DOHH2 (cell line): Measurements from ENCODE around the gene FGD6.
A peak's percentile ranks its signal among the peaks of the same experiment; 100 is the strongest.

ENCODE experiments used
- H3F3A ChIP-seq: fragments of 200-600 bp; sonication (generic), shearing (Covaris generic); 2 replicates; pipeline ENCODE4 v1.6.0; 2016; ENCODE audit warnings: antibody characterized with exemption, mild to moderate bottlenecking; ENCODE audit not compliant: control insufficient read depth, insufficient read depth
- H3K27ac ChIP-seq: fragments of 200-600 bp; sonication (generic); 2 replicates; pipeline ENCODE4 v1.5.1; 2014; ENCODE audit warnings: low read depth, mild to moderate bottlenecking, low read length, moderate library complexity
- H3K27me3 ChIP-seq: fragments of 200-600 bp; sonication (generic); 2 replicates; pipeline ENCODE4 v1.6.1; 2014; ENCODE audit warnings: mild to moderate bottlenecking, low read length, mixed read lengths; ENCODE audit not compliant: control insufficient read depth
- H3K36me3 ChIP-seq: fragments of 200-600 bp; sonication (generic); 2 replicates; pipeline ENCODE4 v1.6.1; 2014; ENCODE audit warnings: mild to moderate bottlenecking, low read length, moderate library complexity, mixed read lengths; ENCODE audit not compliant: control insufficient read depth
- H3K4me1 ChIP-seq: fragments of 200-600 bp; sonication (generic); 2 replicates; pipeline ENCODE4 v1.6.1; 2014; ENCODE audit warnings: mild to moderate bottlenecking, low read length, mixed read lengths; ENCODE audit not compliant: control insufficient read depth
- H3K4me2 ChIP-seq: fragments of 200-600 bp; sonication (generic); 2 replicates; pipeline ENCODE4 v1.6.0; 2014; ENCODE audit warnings: mild to moderate bottlenecking, low read length, moderate library complexity
- H3K4me3 ChIP-seq: fragments of 200-600 bp; sonication (generic); 2 replicates; pipeline ENCODE4 v1.5.1; 2014; ENCODE audit warnings: mild to moderate bottlenecking, low read length, mixed read lengths
- H3K79me2 ChIP-seq: fragments of 200-600 bp; sonication (generic); 2 replicates; pipeline ENCODE4 v1.6.1; 2014; ENCODE audit warnings: mild to moderate bottlenecking, low read length, mixed read lengths; ENCODE audit not compliant: control insufficient read depth
- H3K9me2 ChIP-seq: fragments of 200-600 bp; sonication (generic); replicated peaks from 2 replicates; pipeline ENCODE4 v1.6.1; 2014; ENCODE audit warnings: mild to moderate bottlenecking, low read length, mixed read lengths; ENCODE audit not compliant: control insufficient read depth
- H3K9me3 ChIP-seq: fragments of 200-600 bp; sonication (generic); 2 replicates; pipeline ENCODE4 v1.6.1; 2014; ENCODE audit warnings: antibody characterized with exemption, low read length, mixed read lengths; ENCODE audit not compliant: control insufficient read depth, insufficient read depth
- H4K20me1 ChIP-seq: fragments of 200-600 bp; sonication (generic); 2 replicates; pipeline ENCODE4 v1.6.0; 2014; ENCODE audit warnings: low read depth, mild to moderate bottlenecking, antibody characterized with exemption, low read length, moderate library complexity; ENCODE audit not compliant: control insufficient read depth, insufficient read depth
- EZH2phosphoT487 ChIP-seq: fragments of 200-600 bp; sonication (generic); IDR thresholded peaks from 2 replicates; pipeline ENCODE4 v1.6.1; 2017; ENCODE audit warnings: borderline replicate concordance, mild to moderate bottlenecking, antibody characterized with exemption, low read length, moderate library complexity, mixed read lengths
- TF ChIP-seq, protein P1 (sequence below): fragments of 200-600 bp; sonication (generic); IDR thresholded peaks from one replicate; pipeline ENCODE4 v1.5.1; 2014; ENCODE audit warnings: antibody characterized with exemption, mild to moderate bottlenecking, low read depth, low read length; ENCODE audit not compliant: poor library complexity, severe bottlenecking

Gene FGD6

DNA sequence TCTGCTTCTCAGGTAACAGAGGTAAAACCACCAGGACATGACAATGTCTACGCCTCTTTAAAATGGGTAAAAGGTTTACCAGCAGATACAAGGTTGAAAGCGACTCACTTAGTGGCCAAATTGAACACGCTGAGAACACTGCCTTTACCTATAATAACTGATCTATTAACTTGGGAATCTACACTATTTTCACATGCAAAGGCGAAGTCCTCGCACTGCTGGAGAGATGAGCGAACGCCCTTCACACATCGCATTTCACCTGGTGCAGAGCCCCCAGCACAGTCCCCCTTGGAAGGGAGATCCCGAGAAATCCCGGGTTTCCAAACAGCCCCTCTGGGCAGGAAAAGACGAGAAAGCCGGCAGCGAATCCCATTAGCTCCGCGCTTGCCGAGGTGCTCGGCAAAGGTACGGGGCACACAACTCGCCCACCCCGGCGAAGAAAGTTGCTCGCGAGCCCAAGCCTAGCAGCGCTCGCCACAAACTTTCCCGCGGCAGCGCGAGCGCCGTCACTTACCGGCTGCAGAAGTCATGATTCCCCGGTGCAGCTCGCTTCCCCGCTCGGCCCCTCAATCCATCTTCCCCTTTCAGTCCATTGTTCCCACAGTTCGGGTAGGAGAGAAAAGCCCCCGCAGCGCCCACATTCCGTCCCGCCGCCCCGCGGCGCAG, 423 bp downstream of the FGD6 start:
- no peak for TF ChIP-seq EZH2phosphoT487
- TF ChIP-seq, protein P1, sequence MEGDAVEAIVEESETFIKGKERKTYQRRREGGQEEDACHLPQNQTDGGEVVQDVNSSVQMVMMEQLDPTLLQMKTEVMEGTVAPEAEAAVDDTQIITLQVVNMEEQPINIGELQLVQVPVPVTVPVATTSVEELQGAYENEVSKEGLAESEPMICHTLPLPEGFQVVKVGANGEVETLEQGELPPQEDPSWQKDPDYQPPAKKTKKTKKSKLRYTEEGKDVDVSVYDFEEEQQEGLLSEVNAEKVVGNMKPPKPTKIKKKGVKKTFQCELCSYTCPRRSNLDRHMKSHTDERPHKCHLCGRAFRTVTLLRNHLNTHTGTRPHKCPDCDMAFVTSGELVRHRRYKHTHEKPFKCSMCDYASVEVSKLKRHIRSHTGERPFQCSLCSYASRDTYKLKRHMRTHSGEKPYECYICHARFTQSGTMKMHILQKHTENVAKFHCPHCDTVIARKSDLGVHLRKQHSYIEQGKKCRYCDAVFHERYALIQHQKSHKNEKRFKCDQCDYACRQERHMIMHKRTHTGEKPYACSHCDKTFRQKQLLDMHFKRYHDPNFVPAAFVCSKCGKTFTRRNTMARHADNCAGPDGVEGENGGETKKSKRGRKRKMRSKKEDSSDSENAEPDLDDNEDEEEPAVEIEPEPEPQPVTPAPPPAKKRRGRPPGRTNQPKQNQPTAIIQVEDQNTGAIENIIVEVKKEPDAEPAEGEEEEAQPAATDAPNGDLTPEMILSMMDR, result no peak
- peaks cover 4% of the 10 kb centered on the region; the same call in 1 of the 2 replicates for H3F3A ChIP-seq
- peaks cover 55% of the 10 kb centered on the region for H3K4me1 ChIP-seq
- no peaks in the 10 kb centered on the region for H3K9me3 ChIP-seq
- H3K4me3 ChIP-seq, result peak overlapping the region; percentile 92
- H3K36me3 ChIP-seq, result peaks cover 57% of the 10 kb centered on the region
- peak overlapping the region; percentile 61 for H3K4me2 ChIP-seq
- H3K9me2 ChIP-seq, result no peaks in the 10 kb centered on the region
- peaks cover 97% of the 10 kb centered on the region for H3K79me2 ChIP-seq
- no peaks in the 10 kb centered on the region for H3K27me3 ChIP-seq
- H3K27ac ChIP-seq, result peak overlapping the region; percentile 79
- no peaks in the 10 kb centered on the region for H4K20me1 ChIP-seq

DNA sequence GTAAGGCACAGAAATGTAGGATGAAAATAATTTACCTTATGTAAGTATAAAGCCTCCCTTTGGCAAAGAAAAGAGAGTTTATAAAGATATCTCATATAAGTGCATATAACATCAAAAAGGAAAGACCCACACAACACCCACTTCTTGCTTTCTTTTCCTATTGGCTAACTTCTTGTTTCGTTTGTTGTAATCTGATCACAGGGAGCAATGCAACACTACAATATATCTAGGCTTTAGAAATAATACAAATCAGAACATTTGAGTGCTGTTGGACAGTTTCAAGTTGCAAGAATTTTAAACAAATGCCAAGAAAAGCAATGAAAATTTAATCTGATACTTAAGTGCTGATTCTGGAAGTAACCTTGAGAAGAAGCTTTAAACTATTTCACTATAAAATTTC, 1.3 kb downstream of the FGD6 start:
- no peaks in the 10 kb centered on the region for H3K9me2 ChIP-seq
- H3K36me3 ChIP-seq, result peaks cover 56% of the 10 kb centered on the region
- peaks cover 55% of the 10 kb centered on the region for H3K4me1 ChIP-seq
- no peaks in the 10 kb centered on the region for H4K20me1 ChIP-seq
- peak overlapping the region; percentile 61 for H3K4me2 ChIP-seq
- H3K79me2 ChIP-seq, result peaks cover 97% of the 10 kb centered on the region
- H3F3A ChIP-seq, result peaks cover 4% of the 10 kb centered on the region; the same call in 1 of the 2 replicates
- no peak for TF ChIP-seq EZH2phosphoT487
- TF ChIP-seq, protein P1, result no peak
- peak overlapping the region; percentile 92 for H3K4me3 ChIP-seq
- H3K9me3 ChIP-seq, result no peaks in the 10 kb centered on the region
- no peaks in the 10 kb centered on the region for H3K27me3 ChIP-seq
- peak overlapping the region; percentile 79 for H3K27ac ChIP-seq

DNA sequence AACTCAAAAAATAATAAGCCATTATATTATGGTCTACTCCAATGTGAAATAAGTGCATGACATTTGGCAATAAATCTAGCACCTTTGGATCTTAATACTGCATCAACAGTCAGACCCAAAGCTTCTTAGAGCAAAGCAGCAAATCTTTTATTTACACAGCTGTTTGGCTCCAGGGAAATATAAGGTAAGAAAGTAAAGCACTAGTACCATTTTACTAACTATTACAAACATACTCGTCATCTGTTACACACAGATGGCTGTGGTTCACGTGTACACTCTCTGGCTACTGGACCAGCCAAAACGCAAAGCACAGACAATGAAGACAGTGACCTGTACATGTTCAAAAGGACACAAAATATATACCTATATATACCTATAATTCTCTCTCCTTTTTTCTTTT, 2.8 kb downstream of the FGD6 start:
- Histone ChIP-seq H3K27me3 (no peaks in the 10 kb centered on the region), H3F3A (peaks cover 4% of the 10 kb centered on the region; the same call in 1 of the 2 replicates), H3K4me3 (peak overlapping the region; percentile 92), H4K20me1 (no peaks in the 10 kb centered on the region), H3K9me3 (no peaks in the 10 kb centered on the region), H3K4me2 (peak overlapping the region; percentile 61), H3K4me1 (peaks cover 55% of the 10 kb centered on the region), H3K79me2 (peaks cover 97% of the 10 kb centered on the region), H3K27ac (peak overlapping the region; percentile 35), H3K36me3 (peaks cover 56% of the 10 kb centered on the region), H3K9me2 (no peaks in the 10 kb centered on the region)
- TF ChIP-seq EZH2phosphoT487, result no peak
- TF ChIP-seq, protein P1, result no peak
